Coronary artery (tissue), 2 donors: ENCODE measurements around the gene HAPLN2.

Experiments used
- DNase-seq: peaks from one replicate; pipeline ENCODE4 v3.0.0-alpha.2; 2017; ENCODE audit warnings: low spot score
- H3K27ac ChIP-seq, 2 donors: fragments of 200-600 bp; sonication (generic); one replicate each; pipeline ENCODE4 v1.5.1; 2016 to 2019
- H3K4me3 ChIP-seq: fragments of 200-600 bp; sonication (generic); 2 replicates; pipeline ENCODE4 v1.5.1; 2016; ENCODE audit warnings: mild to moderate bottlenecking, moderate library complexity
- TF ChIP-seq, protein P1 (sequence below): fragments of 200-600 bp; sonication (generic); IDR thresholded peaks from one replicate; pipeline ENCODE4 v1.5.1; 2019; ENCODE audit warnings: antibody characterized with exemption

Gene HAPLN2

DNA sequence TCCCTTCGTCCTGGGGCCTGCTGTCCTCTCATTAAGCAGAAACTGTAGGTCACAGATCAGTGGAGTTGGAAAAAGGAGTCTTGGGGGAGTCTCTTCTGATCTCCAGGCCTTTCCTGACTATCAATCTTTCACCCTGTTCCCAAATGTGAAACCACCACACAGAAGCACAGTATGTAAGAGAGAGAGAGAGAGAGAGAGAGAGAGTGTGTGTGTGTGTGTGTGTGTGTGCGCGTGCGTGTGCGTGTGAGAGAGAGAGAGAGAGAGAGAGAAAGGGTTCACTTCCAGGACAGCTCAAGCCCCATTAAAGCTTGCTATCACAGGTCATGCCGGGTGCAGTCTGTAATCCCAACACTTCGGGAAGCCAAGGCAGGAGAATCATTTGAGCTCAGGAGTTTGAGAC lies 41.2 kb upstream of the HAPLN2 start:
- DNase-seq = no peak
- H3K27ac ChIP-seq = no peak overlapping the region
- H3K4me3 ChIP-seq = no peak overlapping the region
- TF ChIP-seq, protein P1, sequence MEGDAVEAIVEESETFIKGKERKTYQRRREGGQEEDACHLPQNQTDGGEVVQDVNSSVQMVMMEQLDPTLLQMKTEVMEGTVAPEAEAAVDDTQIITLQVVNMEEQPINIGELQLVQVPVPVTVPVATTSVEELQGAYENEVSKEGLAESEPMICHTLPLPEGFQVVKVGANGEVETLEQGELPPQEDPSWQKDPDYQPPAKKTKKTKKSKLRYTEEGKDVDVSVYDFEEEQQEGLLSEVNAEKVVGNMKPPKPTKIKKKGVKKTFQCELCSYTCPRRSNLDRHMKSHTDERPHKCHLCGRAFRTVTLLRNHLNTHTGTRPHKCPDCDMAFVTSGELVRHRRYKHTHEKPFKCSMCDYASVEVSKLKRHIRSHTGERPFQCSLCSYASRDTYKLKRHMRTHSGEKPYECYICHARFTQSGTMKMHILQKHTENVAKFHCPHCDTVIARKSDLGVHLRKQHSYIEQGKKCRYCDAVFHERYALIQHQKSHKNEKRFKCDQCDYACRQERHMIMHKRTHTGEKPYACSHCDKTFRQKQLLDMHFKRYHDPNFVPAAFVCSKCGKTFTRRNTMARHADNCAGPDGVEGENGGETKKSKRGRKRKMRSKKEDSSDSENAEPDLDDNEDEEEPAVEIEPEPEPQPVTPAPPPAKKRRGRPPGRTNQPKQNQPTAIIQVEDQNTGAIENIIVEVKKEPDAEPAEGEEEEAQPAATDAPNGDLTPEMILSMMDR = no peak

DNA sequence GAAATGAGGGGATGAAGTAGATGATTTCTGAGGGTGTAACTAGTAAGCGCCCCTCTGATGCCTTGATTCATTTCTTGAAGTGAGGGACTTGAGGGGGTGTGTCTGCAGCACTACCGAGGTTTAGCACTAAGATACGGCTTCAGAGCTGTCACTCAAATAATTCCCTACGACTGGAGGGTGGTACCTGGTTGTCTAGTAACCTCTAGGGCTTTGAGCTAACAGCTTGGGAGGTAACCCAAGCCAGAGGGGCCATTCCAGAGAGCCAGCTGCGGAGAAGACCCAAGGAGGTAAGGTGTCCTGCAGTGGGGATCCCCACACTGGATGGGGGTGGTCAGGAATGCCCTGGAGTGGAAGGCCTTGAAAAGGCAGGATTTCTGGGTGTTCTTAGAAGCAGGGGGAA lies 39.7 kb upstream of the HAPLN2 start, which contains the start of gene TTC24:
TTC24 (plus strand) TSS at position 252 of the 400 bp plus-strand sequence. CDS start 1,642 bp downstream, outside the sequence.
- TF ChIP-seq, protein P1 = no peak
- Histone ChIP-seq H3K27ac (no peak within 1 kb of the TSS), H3K4me3 (no peak within 1 kb of the TSS)
- no peak for DNase-seq

- no peak for DNase-seq
- Histone ChIP-seq H3K4me3 (no peak overlapping the region), H3K27ac (no peak overlapping the region)
- TF ChIP-seq, protein P1 = no peak
Observed at GRCh38 chr1:156581661-156582387, 37.4 kb upstream of the HAPLN2 start.

GRCh38 chr1:156582388-156583017 lies 36.7 kb upstream of the HAPLN2 start:
- no peak overlapping the region for H3K27ac ChIP-seq
- DNase-seq = no peak
- H3K4me3 ChIP-seq = no peak overlapping the region

GRCh38 chr1:156583821-156584622 lies 35.2 kb upstream of the HAPLN2 start:
- TF ChIP-seq, protein P1 = peak; percentile 92
- Histone ChIP-seq H3K4me3 (no peak overlapping the region), H3K27ac (no peak overlapping the region)
- DNase-seq = no peak

More at GRCh38 chr1:156582388-156583017, 36.7 kb upstream of the HAPLN2 start:
- TF ChIP-seq, protein P1 = no peak

GRCh38 chr1:156584813-156585212 lies 34.4 kb upstream of the HAPLN2 start:
- Histone ChIP-seq H3K27ac (no peak overlapping the region), H3K4me3 (no peak overlapping the region)
- TF ChIP-seq, protein P1 = no peak
- DNase-seq = no peak
